Activated CD4-positive, alpha-beta T cell treated with anti-CD3 and anti-CD28 coated beads, Interleukin-2, Interleukin-4, amounts not matched to agents 100 ng/mL and 50 ng/mL, durations not matched to agents 16 hours and 8 hours (primary cell): ENCODE data around the gene DHX15.

Experiments
- DNase-seq: peaks from one replicate; pipeline ENCODE4 v3.0.0-alpha.2; 2020; ENCODE audit warnings: low spot score

DHX15 gene

DNA sequence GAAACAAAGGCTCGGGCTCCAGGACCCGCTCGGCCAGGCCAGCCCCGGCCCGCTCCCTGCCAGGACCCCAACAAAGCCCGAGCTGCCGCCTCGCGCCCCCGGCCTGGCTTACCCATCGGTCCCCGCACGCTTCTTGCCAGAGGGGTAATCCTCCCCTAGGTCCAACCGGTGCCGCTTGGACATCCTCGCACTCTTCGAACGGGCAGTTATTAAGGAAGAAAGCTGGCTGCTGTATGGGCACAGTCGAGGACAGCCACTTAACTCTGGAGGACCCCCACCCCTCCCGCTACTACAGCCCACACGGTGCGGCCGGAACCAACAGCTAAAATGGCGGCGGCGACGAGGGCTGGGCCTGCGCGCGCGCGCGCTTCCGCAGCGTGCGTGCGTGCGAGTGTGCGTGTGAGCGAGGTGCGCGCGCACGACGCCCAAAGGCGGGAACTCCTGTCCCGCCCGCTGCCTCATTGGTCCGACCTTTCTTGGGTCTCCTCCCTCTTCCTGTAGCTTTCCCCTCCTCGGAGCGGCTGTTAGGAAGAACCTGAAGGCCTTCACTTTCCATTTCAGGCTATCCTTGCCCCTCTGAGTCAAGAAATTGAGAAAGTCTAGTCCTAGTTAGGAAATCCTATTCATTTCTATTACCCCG, at the start of gene DHX15:
Gene DHX15 (minus strand): TSS at position 344 of the 640 bp plus-strand sequence. CDS start 161 bp downstream, at position 183.
- DNase-seq: peak; percentile 95

DNA sequence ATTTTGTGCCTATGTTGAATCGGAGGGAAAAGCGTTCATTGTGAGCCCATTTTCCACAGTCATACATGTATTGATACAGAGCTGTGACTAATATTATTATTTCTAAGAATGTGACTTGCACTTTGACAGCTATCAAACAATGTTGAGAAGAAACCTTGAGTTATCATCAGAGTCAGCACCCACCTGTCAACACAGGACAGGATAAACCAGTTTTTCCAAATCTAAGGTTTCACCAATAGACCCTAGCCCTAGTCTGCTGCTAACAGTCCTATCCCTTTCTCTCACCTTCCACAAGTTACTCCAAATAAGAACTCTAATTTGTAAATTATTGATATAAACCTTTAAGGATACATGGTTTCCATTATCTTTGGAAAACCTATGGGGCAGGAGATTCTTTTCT, 47.7 kb upstream of the DHX15 start:
- DNase-seq: no peak

GRCh38 chr4:24630937-24631336, 46.6 kb upstream of the DHX15 start:
- DNase-seq: no peak

DNA sequence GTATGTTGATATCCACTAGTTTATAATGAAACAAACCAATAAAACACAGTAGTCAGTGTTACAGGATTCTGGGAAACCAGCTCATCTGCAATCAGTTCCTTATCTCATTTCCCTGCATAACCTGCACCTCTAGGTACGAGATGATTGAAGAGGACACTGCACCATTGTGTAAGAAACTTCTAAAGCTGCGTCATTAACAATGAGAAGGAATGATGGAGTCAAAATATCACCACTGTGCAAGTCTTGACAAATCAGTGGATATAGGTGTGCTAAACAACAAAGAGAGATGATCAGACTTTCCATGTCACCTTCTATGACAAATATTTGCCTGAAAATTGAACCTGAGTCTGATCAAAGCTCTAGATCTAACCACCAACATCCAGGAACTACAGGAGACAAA, 40.7 kb upstream of the DHX15 start:
- no peak for DNase-seq

- DNase-seq: no peak
Measured at GRCh38 chr4:24624381-24624780, 40.0 kb upstream of the DHX15 start.

- DNase-seq: no peak
Measured at GRCh38 chr4:24622146-24622834, 37.9 kb upstream of the DHX15 start.

DNA sequence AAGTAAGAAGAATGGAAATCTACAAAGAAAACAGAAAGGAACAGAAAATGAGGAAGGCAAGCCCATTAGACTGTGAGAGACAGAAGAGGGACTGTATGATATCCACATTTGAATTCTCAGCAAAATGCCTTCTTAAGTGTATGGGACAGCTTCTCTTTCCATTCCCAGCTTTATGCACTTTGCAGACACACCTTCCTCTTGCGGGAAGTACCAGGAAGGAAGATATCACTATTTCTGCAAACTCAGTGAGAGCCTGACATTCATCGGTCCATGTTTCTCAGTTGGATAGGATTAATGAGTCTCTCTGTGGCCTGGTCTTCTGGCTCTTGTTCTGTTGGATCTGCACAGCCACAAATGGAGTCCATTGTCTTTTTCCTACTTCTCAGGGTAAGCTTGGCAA, 31.6 kb upstream of the DHX15 start:
- no peak for DNase-seq

DNA sequence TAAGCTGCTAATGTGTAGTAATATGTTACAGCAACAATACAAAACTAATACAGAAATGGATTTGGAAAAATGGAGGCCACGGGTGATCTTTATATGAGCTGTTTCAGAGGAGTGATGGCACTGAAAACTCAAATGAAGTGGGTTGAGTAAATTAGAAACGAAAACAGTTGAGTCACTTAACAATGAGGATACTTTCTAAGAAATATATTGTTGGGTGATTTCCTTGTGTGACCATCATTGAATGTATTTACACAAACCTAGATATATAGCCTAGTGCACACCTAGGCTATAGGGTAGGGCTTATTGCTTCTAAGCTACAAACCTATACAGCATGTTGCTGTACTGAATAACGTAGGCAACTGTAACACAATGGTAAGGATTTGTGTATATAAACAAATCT, 30.5 kb upstream of the DHX15 start:
- DNase-seq: peak; percentile 43

- no peak for DNase-seq
Measured at GRCh38 chr4:24613502-24613901, 29.1 kb upstream of the DHX15 start.

GRCh38 chr4:24611575-24611974, 27.2 kb upstream of the DHX15 start:
- DNase-seq: no peak

GRCh38 chr4:24607334-24607733, 23.0 kb upstream of the DHX15 start:
- no peak for DNase-seq

DNA sequence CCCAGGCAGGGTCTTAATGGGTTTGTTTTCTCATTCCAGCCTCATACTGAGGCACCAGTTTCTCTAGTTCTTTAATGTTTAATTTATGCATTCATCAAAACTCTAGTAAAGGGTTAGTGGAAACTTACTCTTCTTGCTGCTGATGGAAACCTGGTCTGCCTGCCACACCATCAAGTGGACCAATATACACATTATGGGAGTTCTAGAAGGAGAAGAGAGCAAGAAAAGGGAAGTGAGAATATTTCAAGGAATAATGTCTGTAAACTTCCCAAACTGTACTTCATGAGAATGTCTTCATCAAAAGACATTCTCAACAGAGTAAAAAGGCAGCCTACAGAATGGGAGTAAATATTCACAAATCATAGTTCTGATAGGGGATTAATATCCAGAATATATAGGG, 20.9 kb upstream of the DHX15 start:
- DNase-seq: no peak

DNA sequence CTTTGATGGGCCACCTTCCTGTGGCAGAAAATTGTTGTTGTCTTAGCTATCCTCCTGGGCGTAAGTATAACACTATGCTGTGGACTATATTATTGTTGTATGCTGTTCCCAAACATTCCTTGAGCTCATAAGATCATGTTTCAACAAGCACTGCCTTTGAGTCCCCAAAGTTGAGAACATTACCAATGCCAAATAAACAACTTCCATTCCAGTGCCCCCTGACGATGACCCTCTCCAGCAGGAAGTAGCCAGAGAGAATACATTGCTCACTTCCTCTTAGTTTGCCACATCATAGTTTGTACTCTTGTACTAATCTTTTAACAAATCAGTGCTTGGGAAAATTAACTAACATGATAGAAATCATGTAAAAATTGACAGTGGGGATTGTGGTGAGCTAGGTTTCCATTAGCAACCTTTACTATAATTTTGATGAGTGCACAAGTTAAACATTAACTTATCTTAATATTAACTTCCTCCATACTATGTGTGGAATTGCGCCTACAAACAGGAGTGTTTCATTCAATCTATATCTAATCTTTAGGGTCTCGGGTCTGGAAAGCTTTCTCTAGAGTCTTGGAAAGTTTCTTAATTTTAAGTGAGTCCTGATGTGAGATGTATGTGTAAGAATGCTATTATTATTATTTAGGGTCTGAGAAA, 20.3 kb upstream of the DHX15 start:
- DNase-seq: no peak

DNA sequence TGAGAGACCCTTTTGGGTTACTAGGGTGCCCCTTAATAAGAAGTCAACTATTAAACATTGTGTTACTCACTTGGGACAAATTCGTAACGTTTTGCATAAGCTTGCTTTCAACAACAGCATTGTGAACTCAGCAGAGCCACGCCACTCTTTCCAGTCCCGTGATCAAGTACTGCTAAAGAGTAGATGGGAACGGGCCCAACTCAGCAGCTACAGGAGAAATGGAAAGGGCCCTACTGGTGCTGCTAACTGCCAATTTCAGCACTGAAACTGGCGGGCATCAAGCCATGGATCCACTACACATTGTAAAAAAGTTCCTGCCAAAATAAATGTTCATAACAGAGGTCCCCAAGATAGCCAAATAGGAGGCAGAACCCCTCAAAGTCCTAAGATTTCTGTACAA, 19.0 kb upstream of the DHX15 start:
- DNase-seq: no peak

DNA sequence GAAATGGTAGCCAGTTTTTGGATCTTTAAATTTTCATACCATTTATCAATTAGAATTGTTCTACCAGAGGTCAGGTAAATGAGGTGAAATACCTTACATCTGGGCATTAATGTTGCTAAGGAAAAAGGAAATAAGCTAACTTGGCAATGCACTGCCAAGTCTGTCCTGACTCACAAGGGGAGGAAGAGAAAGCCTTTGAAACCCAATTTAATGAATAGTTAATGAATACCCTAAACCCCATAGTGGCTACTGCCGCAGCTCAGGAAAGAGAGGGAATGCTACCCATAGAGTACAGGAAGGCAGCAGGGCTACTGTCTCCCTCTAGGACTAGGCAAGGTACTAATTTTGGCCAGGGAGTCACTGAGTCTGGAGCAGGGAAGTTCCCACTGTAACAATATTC, 16.8 kb upstream of the DHX15 start:
- no peak for DNase-seq

- no peak for DNase-seq
Measured at GRCh38 chr4:24599275-24599674, 14.9 kb upstream of the DHX15 start.

- DNase-seq: no peak
Measured at GRCh38 chr4:24598025-24598424, 13.7 kb upstream of the DHX15 start.

DNA sequence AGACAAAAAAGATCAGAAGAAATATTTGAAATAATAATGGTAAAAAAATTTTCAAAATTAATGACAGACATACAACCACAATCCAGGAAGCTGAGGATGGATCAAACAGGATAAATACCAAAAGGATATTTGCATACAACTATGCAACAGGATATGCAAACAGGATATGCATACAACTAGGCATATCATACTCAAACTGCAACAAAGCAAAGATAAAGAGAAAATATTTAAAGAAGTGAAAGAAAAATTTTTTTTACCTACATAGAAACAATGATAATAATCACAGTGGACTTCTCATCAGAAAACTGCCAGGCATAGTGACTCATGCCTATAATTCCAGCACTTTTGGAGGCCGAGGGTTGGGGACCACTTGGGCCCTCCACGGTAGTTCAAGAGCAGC, 11.3 kb upstream of the DHX15 start:
- no peak for DNase-seq

- no peak for DNase-seq
Measured at GRCh38 chr4:24594887-24595286, 10.5 kb upstream of the DHX15 start.

DNA sequence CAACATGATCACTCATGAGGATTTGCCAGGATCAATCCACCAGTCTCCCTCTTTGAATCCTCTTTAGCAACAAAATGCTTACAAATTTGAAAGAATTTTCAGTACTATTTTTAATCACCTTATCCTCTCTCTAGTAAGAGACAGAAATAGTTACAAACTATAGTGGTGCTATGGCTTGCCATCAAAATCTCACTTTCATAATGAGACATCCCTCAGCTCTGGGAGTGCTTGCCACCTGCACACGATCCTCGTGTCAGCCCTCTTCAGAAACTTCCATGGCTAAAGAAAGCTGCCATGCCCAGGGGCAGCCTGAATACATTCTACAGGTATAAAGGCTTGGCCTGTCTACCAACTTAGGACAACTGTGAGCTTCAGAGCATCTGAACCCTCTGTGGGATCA, 5.1 kb upstream of the DHX15 start:
- DNase-seq: peak; percentile 59

DNA sequence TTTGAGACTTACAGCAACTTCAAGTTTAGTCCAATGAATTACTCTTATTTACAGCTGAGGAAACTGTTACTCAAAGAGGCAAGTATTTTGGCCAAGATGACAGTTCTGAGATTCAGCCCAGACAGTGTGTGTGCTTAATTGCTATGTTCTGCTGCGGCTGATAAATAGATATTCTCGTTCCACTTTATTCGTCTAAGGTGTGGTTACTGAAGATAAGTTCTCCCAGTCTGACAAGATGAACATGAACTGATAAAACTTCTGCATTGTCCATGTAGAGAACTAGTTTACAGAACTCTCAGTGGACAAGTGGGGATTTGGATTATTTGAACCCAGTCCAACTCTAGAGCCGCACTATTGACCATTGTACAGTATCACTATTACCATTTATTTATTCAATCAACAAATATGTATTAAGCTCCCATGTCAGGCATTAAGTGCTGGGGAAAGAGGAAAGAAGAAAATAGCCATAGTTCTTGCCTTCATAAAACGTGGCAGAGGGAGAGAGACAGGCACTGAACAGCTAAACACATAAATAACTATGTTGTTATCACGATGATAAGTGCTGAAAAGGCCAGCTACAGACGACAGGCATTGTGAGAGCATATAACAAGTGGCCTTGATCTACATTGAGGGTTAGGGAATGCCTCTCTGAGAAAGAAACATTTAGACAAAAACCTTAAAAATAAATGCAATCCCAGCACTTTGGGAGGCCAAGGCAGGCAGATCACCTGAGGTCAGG, 4.0 kb upstream of the DHX15 start:
- DNase-seq: no peak

GRCh38 chr4:24583451-24584210, 723 bp downstream of the DHX15 start:
- DNase-seq: peak; percentile 54
